ENCODE results near the gene TMEM115.

The TMEM115 gene

GRCh38 chr3:50331364-50331907 is 27.9 kb downstream of the TMEM115 start:
- DNase-seq (ENCODE audit: low read depth), result no peak

- DNase-seq (ENCODE audit: low read depth), result no peak
Observed at GRCh38 chr3:50330330-50330729, 29.0 kb downstream of the TMEM115 start.

GRCh38 chr3:50327943-50328691 is 31.2 kb downstream of the TMEM115 start, which contains the start of gene TUSC2:
TUSC2 (minus strand) TSS chr3:50328223; CDS start chr3:50328099, 124 bp downstream.
- DNase-seq (ENCODE audit: low read depth), result peak; percentile 88

GRCh38 chr3:50327129-50327528 is 32.2 kb downstream of the TMEM115 start:
- DNase-seq (ENCODE audit: low read depth), result no peak

DNA sequence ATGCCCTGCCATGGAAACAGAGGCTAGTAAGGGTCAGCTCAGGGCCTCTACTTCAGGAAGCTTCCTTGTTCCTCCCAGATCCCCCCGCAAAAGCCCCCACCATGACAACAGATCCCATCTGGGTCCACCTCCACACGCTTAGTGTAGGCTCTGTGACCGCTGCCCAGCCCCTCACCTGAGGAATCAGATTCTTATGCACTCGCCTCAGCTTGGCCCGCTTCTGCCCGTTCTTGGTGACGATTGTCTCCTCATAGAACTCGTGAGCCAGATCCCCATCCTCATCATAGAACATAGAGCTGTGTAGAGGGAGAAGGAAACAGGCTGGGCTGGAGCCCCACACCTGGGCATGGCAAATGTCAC is 33.2 kb downstream of the TMEM115 start:
- DNase-seq (ENCODE audit: low read depth), result no peak

DNA sequence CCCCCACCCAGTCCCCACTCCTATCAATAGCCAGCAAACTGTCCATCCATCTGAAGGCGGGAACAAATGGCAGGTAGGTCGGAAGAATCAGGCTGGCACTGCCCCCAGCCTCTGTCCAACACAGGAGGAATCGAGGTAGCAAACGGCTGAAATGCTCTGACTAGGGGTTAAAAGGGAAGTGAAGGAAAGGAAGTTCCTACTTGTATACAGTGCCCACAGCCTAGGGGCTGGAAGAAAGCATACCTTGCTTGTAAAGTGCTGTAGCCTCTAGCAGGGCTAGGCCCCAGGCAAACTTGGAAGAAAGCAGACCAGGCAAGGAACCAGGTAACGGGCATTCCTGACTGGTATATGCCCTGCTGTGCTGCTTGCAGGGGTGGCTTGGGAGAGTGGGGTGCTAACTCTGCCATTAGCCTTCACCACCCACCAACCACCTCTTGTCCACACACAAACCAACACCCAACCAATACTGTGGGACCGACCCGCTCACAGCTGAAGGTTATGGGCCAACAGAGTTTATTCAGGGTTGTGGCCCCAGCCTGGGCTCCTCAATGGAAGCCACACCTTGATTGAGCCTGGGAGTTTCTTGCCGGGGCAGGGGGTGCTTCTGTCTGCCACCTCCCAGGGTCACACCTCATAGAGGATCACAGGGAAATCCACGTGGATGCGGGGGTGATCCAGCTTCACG is 33.7 kb downstream of the TMEM115 start:
- DNase-seq (ENCODE audit: low read depth), result no peak

DNA sequence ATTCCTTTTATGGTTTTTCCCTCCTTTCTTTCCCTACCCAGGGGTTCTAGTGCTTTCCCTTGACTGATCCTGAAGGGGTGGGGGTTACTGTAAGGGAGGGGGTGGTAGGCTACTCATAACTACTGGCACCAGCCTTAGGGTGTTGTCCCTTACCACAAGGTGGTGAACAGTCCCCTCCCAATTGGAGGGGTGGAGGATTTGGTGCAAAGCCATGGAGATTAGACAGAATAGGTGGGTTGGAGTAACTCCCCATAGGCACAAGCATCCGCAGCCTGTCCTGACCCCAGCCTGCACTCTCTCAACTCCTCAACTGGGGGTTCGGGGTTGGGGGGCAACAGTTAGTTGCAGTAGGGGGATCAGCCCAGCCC is 34.2 kb downstream of the TMEM115 start:
- no peak for DNase-seq (ENCODE audit: low read depth)

- no peak for DNase-seq (ENCODE audit: low read depth)
Observed at GRCh38 chr3:50324351-50325112, 34.8 kb downstream of the TMEM115 start.

- DNase-seq (ENCODE audit: low read depth), result no peak
Observed at GRCh38 chr3:50323614-50324199, 35.6 kb downstream of the TMEM115 start.

GRCh38 chr3:50323092-50323600 is 36.2 kb downstream of the TMEM115 start:
- no peak for DNase-seq (ENCODE audit: low read depth)

DNA sequence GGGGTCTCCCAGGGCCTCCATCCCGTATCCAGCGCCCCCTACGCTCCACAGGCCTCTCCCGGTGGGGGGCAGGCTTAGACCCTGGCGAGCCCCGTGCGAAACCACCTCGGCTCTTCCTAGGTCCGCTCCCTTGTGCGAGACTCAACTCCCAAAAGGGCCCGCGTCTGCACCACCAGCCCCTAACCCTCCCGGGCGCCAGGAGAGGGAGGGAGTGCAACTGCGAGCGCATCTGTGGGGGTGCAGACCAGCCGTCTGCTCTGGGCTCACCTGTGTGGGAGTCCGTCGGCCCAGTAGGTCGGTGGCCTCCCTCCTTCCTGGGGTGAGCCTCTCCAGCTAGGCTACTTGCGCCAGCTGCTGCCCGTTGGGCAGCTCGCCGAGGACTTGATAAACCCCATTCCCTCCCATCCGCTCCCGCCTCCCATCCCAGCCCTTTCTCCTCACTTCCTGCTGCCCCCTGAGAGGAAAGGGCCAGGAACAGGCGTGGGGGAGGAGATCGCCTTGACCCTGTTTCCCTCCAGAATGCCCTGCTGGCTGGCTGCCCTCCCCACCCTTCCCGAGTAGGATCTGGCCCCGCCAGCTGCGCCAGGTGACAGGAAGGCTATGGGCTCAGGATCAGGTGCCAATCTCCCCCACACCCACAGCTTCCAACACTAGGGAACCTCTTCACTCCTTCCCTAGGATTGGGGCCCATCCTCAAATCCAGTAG is 36.8 kb downstream of the TMEM115 start, which contains the start of gene HYAL2:
TSS of gene HYAL2 (minus strand) at position 360 of the 706 bp plus-strand sequence. CDS start 2,256 bp downstream, outside the sequence.
- DNase-seq (ENCODE audit: low read depth), result no peak

GRCh38 chr3:50322115-50322385 is 37.3 kb downstream of the TMEM115 start:
- DNase-seq (ENCODE audit: low read depth), result no peak

DNA sequence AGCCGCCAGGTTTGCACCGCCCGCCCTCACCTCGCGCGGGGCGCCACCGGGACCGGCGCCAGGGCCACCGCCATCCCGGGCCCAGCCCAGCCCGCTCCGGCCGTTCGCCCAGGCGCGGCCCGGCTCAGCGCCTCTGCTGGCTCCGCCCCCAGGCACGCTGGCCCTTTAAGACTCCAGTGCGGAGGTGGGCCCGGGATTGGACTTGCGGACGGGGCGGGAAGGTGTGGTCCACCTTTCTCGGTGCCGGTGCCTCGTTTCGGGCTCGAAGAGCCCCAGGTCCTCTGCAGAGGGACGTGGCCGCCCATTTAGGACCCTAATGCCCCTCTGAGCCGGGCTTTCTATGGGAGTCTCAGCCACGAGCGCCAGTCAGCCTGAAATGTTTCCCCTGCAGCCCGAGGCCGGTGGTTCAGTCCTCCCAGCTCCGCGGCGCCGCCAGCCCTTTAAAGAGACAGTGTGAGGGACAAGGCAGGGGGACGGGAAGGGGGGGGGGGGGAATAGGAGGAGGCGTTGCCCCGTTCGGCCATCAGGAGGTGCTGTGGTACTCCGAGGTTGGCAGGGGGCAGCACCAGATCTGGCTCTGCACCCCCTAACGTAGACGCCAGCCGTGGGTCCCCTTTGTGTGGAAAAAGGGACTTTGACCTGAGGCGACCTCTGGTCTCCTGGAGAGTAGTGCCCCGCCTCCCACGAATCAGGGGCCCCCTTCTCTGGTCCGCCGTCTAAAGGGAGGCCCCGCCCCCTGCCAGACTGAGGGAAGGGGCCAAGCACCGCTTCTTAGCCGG is 37.8 kb downstream of the TMEM115 start:
- no peak for DNase-seq (ENCODE audit: low read depth)

- DNase-seq (ENCODE audit: low read depth), result no peak
Observed at GRCh38 chr3:50320853-50321335, 38.4 kb downstream of the TMEM115 start.

DNA sequence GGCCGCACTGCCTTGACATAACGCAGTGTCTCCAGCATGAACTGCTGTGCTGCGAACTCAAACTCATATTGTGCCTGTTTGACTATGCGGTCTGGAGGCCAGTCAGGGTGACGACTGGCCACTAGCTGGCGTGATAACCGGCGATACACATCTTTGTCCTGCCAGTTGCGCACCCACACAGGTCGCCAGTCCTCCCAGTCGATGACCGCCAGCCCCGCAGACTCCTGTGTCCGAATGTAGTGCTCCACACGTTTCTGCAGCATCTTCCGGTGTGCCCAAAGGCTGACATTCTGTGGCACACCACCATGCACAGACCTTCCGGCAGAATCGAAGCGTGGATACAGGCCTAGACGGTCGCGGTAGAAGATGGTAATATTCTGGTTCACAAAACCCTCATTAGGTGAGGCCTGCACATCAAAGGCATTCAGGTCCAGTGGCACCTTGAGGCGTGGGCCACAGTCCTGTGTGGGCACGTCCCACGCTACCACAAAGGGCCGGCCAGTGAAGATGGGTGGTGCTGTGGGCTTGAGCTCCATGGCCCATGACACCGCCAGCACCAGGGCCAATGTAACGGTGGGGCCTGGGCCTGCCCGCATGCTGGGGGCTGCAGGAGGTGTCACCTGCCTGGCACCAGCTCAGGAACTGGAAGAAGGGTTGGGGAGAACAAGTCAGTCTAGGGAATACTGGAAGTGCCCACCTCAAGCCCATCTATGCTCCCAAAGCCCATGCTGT is 39.3 kb downstream of the TMEM115 start:
- DNase-seq (ENCODE audit: low read depth), result no peak

DNA sequence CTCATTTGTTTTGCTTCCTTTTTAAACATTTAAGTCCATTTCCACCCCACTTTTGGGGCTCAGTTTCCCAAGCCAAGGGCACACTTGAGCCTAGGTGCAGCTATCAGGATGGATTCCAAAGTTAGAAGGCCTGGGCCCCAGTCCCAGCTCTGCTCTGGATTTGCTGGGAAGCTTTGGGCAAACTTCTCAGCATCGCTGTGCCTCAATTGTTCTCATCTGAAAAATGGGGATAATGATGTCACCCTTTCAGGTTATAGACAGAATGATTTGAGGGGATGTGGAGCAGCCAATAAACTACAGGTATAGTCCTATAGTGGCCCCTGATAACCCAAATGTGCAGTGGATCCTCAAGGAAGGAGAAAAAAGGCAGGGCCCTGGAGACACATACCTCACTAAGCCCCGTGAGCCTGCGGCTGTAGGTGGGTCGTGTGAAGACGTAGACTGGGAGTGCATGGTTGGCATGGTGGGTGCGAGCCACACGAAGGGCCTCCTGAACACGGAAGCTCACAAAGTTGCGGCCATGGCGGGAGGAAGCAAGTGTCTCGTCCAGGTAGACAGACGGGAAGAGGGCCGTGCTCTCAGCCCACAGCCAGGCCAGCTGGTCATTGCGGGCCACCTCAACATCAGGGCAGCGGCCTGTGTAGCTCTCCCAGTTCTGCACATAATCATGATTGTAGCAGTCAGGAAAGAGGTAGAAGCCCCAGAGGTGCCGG is 40.0 kb downstream of the TMEM115 start:
- DNase-seq (ENCODE audit: low read depth), result no peak

GRCh38 chr3:50318615-50319014 is 40.7 kb downstream of the TMEM115 start:
- no peak for DNase-seq (ENCODE audit: low read depth)

GRCh38 chr3:50318163-50318562 is 41.2 kb downstream of the TMEM115 start:
- DNase-seq (ENCODE audit: low read depth), result no peak

DNA sequence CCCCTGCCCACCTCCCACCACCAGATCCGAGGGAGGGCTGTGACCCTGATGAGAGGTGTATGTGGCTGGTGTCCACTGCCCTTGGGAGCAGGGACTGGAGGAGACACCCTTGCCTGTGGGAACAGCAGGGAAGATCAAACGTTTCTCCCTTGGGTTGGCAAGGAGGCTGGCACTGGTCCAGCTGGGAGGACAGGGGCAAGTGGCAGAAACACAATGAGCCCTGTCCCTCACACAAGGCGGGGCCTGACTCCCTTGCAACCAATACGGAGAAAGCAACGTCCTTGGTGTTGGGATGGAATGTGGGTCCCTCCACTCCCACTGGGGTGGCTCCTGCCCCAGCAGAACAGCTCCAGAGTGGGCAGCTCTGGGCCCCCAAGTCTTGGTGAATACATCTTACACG is 42.0 kb downstream of the TMEM115 start:
- DNase-seq (ENCODE audit: low read depth), result no peak
